HG03442 (cell line): ENCODE data around the gene FIS1.

ENCODE experiments used
- ATAC-seq: cut with Tn5 transposase; IDR thresholded peaks from one replicate; pipeline ENCODE4 v1.9.1; 2021; ENCODE audit warnings: mild to moderate bottlenecking, moderate library complexity; ENCODE audit not compliant: unreplicated experiment

FIS1 gene

DNA sequence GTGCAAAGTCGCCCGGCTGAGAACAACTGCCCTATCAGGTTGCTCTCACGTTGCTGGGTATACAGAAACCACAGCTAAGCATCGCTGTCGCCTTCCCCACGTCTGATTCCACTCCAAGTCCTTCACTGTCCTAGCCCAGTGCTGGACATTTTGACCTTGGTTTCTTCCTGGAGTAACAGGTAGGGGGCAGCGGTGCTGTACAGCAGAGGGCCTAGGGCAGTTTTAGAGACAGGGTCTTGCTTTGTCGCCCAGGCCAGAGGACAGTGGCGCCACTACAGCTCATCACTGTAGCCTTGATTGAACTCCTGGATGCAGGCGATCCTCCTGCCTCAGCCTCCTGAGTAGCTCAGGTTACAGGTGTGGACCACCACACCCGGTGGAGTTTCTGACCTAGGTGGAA lies 9.8 kb downstream of the FIS1 start:
- no peak for ATAC-seq

DNA sequence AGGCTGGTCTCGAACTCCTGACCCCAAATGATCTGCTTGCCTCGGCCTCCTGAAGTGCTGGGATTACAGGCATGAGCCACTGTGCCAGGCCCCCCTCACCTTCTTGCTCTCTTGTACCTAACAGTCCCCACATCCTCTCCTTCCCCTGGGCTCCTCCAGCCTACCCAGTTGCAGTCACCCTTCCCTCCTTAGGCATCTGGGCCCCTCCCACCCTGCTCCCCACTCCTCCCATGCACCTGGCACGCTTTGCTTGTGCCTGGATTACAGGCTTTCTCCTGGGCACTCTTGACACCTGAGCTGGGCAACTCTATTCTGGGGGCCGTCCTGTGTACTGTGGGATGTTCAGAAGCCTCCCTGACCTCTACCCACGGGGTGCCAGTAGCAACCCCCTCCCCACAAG lies 10.2 kb downstream of the FIS1 start:
- no peak for ATAC-seq

DNA sequence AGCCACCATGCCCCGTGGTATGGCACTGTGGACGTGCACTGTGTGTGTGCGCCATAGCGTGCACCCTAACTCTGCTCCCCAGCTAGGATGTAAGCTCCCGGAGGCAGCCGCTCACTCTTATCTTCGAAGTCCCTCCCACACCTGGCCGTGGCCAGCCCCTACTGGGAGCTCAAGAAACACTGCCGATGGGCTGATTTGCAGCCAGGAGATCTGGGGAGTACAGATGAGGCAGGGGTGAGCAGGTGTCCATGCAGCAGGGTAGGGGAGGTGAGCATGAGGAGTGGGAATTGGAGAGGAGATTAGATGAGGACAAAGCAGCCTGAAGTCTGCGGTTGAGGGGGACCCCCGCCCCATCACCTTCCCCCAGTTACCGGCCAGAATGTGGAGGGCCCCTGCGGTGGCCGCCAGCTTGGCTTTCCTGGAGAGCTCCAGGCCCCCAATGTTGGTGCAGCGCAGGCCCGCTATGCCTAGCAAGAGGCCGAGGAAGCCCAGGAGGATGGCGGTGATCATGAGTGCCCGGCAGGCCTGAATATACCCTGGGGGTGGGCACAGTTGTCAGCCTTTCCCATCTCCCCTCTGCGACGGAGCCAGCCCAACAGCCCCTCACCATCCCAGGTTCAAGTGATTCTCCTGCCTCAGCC lies 10.9 kb downstream of the FIS1 start:
- no peak for ATAC-seq

DNA sequence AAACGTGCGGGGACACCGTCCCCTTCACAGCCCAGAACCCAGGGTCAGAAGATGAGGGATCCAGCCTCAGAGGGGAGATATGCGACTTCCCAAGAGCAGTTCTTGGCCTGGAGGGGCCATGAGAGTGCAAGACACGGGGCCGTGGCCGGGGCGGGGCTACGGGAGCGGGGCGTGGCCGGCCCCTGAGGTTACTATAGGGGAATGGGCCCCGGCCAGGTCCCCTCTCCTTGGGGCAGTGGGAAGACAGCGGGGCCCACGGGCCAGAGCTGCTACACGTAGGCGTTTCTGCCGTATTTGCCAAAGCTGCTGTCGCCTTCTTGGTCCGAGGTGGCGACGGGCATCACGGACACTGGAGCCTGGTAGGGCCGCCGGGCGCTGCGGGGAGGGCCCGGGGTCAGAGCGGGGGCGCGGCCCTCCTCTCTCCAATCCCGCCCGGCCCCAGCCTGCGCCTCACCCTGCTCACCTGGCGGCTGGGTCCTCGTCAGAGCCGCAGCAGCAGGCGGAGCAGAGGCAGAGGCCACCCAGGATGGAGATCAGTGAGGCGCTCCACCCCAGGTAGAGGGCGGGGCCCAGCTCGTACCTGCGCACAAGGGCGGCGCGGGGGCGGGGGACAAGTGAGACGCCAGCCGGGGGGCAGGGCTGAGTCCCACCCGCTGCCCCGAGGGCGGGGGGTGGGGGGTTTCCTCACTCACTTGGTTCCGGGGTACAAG lies 12.6 kb downstream of the FIS1 start:
- no peak for ATAC-seq

DNA sequence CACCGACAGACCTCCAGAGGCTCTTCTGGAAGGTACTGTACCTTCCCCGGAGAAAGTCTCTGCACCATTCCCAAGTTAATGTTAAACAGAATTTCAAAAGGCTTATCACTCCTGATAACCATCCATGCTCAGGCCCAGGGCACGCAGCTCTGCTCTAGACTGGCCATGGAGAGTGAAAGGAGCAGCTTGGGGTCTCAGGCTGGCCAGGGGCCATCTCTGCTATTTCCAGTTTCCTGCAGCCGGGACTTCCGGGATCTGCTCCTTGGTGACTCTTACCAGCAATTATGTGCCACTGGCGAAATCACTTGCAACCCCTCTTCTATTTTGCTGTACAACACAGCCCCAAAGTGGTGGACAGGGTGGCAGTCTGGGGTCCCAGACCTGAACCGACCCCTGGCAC lies 13.2 kb downstream of the FIS1 start:
- ATAC-seq = no peak

DNA sequence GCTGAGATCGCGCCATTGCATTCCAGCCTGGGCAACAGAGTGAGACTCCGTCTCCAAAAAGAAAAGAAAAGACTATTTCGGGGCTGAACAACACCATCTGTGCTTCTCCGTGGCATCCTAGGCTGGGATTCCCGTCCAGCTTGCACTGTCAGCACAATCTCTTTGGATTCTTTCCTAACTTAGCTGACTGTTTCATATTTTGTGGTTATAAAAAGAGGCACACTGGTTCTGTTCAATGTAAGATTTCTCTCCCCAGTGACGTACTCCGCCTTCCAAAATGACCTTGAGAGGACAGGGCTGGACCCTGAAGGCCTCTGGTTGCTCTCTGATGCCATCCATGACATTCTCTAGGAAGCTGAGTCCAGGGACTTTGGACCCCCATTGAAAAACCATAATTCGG lies 18.2 kb downstream of the FIS1 start:
- no peak for ATAC-seq

DNA sequence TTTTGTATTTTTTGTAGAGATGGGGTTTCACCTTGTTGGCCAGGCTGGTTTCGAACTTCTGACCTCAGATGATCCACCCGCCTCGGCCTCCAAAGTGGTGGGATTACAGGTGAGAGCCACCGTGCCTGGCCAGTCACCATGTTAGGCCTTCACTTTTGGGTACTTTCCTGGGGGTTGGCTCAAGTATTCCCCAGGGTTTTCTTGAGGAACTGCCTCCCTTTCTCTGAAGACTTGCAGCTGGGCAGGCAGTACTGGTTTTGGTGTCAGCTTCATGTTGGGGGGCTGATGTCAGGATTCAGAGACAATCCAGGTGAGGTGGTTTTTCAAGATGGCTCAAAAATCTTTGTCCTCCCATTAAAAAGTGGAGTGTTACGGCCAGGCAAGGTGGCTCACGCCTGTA lies 19.2 kb downstream of the FIS1 start:
- ATAC-seq = no peak

DNA sequence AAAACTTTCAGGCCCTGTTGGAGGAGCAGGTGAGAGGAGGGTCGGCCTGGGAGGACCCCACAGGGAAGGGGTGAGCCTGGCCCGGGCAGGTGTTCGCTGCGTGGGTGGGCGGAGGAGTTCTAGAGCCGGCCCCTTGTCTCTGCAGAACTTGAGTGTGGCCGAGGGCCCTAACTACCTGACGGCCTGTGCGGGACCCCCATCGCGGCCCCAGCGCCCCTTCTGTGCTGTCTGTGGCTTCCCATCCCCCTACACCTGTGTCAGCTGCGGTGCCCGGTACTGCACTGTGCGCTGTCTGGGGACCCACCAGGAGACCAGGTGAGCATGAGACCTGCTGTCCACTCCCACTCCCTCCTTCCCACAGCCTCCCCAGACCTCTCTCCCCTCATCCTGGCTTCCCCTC lies 21.4 kb downstream of the FIS1 start:
- ATAC-seq = no peak

DNA sequence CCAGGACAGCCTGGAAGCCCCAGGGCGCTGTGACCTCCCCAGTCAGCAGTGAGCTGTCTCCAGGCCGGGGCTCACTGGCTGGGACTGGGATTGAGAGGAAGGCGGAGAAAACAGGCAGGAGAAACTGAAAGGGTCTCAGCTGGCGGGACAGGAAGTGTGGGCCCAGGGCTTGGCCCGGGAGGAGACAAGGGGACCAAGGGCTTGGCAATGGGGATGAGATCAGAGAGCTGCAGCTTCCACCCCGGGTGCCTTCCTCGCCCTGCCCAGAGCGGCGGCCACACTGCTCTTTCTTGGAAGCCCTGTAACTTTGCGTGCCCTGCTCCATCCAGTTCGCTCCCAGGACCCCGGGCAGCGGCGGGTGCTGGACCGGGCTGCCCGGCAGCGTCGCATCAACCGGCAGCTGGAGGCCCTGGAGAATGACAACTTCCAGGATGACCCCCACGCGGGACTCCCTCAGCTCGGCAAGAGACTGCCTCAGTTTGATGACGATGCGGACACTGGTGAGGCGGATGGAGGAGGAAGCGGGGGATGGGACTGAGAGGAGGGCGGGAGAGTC lies 22.5 kb downstream of the FIS1 start:
- no peak for ATAC-seq

DNA sequence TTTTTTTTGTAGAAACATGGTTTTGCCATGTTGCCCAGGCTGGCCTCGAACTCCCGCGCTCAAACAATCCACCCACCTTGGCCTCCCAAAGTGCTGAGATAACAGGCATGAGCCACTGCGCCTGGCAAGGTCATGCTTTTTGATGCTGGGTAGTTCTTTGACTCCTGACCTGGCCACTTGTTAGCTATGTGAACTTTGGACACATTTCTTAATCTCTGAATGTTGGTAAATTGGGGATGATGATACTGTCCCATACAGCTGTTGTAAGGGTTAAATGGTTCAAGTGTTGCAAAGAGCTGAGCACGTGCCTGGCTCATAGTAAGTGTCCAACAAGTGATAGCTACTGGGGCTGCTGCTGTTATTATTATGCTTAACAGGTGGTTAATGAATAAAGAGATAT lies 24.6 kb downstream of the FIS1 start:
- ATAC-seq = no peak

DNA sequence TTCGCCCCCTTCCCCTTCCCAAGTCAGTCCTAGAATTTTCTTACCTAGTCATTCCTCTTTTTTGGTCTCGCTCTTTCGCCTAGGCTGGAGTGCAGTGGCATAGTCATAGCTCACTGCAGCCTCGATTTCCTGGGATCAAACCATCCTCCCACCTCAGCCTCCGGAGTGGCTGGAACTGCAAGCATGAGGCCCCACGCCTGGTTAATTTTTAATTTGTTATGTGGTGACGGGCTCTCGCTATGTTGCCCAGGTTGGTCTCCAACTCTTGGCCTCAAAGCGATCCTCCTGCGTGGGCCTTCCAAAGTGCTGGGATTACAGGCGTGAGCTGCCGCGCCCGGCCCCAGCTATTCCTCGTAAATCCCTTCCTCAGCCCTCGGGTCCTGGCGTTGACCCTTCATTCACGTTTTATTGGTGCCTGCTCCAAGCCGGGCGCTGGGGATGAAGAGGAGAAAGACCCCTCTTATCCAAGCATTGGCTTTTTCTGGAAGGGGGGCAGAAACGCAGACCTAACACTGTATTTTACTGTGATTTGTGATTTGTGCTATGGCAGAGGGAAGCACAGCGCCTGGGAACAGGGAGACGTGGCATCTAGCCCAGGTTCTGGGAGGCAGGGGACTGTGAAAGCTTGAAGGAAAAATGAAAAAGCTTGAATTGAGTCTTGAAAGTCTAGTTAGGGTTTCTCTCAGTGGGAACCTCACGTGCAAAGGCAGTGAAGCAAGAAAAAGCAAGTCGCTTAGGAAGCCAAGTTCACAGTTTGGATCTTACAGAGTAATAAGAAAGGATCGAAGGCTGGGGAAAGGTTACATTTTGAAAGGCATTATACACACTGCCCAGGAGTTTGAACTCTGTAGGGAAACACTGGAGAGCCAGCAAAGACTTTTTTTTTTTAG lies 26.4 kb downstream of the FIS1 start:
- no peak for ATAC-seq

DNA sequence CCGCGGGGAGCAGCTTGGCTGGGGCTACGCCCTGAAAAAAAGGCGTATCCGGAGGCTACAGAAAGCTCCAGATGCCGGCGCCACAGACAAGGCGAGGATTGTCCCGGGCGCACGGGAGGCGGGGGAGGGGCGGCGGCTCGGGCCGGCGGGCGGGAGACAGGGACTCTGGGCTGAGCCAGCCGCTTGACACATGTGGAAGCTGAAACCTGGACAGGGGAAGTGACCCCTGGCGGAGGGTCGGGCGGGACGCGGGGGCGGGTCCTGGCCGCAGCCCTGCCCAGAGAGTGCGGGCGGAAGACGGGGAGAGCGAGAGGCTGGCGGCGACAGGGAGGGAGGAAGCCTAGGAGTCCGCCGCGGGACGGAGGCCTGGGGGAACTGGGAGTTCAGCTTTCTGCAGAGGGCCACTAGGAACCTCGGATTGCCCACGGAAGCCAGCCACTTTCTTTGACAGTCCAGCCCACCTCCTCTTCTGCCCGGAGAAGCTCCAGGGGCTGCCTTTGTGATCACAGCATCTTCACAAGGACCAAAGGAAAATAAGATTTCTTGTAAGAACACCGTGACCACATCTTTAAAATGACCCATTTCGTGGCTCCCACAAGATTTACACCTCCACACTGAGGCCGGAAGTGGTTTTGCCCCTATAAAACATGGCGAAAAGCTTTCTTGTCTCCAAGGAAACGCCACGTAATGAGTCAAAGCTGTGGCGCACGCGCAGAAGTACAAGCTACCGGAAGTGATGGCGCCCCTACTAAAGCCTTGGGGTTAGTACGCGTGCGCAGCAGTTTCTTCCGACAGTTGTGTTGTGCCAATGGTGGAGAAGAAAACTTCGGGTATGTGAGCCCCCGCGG lies 27.3 kb downstream of the FIS1 start, which contains the start of the genes PLOD3 and ZNHIT1:
Gene PLOD3, minus strand, starts transcription at position 194 of the 848 bp plus-strand sequence. CDS start 307 bp downstream, outside the sequence.
Gene ZNHIT1, plus strand, starts transcription at position 778 of the 848 bp plus-strand sequence. Its CDS starts 31 bp downstream, at position 809.
- ATAC-seq = peak; percentile 65

DNA sequence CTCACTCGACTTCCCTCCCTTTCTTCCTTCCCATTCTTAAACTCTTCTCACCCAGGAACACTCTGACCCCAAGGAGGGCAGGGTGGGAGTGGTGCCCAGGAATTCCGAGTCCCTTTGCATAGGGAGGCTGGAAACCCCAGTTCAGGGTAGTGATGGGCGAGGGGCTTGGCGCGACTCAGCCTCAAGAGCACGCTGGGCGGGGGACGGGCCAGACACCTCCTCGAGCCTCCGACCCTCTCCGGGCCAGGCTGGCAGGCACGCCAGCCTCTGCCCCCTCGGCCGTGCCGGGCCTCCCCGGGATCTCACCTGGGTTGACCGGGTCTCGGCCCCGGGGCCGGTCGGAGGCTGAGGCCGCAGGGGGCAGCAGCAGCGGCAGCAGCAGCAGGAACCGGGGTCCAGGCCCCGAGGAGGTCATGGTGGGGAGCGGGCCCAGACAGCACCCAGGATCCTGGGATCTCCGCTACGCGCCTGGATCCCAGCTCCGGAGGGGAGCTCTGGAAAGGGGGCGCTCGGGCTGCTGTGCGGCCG lies 28.0 kb downstream of the FIS1 start:
- ATAC-seq = peak; percentile 25

DNA sequence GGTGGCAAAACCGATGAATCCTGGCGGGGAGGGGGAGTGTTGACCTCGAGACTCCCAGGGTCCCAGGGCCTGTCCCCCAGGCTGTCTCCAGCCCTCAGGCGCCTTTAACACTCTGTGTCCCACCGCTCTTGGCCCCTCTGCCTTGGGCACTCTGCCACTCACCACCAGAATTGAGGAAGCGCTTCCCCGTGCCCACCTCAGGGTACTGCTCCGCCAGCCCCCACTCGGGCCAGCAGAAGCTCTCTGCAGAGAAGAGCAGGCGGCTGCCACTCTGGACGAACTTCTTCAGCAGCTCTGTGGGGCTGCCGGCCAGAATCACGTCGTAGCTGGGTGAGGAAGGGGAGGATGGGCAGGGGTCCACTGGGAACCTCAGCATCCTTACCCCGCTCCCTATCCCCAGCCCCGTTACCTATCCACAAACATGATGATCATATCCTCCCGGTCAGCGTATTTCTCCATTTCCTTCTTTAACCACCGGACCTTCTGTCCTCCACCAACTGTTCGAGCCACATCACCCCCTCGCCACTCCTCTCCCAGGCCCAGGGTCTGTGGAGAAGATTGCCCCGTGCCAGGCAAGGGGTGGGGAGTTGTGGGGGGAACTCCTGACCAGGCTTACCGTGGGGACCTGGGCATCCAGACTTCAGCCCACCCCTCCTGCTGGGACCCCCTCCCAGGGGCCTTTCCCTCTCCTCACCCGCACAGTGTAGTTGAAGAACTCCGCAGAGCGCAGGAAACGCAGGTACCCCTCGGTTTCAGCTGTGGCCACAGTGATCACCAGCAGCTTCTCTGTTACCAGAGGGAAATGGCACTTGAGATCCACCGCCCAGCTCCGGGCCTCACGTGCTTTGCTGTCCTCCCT lies 28.7 kb downstream of the FIS1 start:
- ATAC-seq = no peak

DNA sequence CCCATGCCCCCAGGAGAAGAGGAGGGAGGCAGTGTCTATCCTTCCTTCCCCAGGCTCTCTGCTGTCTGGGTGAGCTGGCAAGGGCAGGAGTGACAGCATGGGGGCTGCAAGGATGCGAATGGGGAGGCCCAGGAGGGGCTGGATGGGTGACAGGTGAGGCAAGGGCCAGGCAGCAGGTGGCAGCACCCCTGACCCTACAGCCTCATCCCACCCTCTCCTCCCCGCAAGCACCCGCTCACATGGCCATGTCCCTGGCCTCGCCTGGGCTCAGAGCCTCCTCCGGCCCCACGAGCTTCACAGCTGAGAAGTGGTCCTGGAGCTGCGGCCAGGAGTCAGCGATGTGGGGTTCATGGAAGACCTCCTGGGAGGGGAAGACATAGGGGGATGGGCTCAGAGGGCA lies 32.9 kb downstream of the FIS1 start:
- no peak for ATAC-seq

DNA sequence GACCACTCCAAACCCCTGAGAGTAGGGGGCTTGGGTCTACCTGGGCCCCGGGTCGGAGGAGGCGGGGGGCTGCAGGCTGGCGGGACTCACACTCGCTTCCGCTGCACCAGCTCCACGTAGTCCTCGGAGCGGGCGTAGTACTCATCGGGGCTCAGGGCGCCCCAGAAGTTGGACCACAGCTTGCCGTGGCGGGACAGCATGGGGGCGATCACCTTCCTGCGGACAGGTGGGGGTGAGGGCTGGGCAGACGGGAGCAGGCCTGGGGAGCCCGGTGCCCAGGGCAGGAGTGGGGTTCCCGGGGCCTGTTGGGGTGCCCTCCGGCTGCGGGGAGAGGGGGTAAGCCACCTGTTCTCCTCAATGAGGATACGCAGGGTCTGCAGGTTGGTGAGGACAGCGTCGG lies 33.4 kb downstream of the FIS1 start:
- no peak for ATAC-seq

DNA sequence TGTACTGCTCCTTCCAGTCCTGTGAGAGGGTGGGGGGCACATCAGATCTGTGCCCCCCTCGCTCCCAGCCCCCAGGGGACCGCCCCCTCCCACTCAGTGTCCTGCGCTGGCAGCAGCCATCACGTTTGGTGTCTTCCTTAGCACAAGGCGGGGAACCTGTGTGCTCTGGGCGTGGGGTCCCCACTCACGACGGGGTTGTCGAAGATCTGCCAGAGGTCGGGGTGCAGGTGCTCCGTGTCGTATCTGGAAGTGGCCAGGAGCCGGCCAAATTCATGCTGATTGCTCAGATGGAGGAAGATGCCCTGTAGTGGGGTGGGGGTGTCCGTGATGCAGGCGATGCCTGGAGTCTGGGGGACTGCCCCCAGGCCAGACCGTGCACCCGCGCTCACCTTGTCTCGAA lies 34.7 kb downstream of the FIS1 start:
- no peak for ATAC-seq

DNA sequence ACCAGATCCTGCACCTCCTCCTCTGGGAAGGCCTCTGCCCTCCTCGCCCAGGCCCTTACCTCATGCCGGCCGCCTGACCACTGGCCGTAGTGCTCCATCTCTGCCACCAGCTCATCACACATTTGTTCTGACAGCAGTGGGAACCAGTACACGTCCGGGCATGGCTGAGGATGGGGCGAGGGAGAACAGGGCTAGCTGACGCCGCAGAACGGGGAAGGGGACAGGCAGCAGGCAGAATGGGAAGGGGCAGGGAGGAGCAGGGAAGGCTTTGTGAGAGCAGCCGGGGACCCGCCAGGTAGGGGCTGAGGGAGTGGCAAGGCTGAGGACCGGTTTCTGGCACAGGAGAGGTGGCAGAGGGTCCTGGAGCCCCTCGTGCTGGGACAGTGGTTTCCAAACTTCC lies 36.1 kb downstream of the FIS1 start:
- ATAC-seq = no peak

DNA sequence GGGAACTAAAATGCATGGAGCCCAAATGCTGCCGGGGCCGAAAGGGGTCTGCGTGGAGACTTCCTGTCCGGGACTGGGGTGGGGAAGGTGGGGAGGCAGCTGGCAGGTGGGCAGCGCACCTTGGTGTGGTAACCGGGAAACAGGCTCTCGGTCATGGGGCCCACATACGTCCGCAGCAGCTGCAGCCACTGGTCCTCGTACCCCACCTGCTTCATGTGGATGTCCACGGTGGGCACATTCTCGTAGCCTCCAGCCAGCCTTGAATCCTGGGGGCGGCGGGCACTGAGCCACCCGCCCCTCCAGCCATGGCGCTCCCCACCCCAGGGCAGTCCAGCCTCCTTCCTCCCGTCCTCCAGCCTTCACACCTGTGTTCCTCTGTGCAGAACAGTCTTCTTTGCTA lies 37.4 kb downstream of the FIS1 start:
- no peak for ATAC-seq
